PC-9 (cell line): ENCODE measurements around the gene KIT. TPM values are rescaled to one million over a fixed set of nuclear protein-coding genes. Genes with fewer than 3 reads are reported as not detected.

ENCODE experiments used
- BruUV-seq: library from RNA; stranded (reverse); fragments of 400-500 nt; replicated peaks from 2 replicates; lab custom pipeline; 2021; lab: Mats Ljungman, UMichigan
- CTCF ChIA-PET: fragments of 300-600 bp; sonication (Branson Sonifier 250); formaldehyde crosslinking; loops from one replicate; lab custom pipeline; 2022; ENCODE audit warnings: antibody characterized with exemption; lab: Charles Lee
- POLR2A ChIA-PET: fragments of 300-600 bp; sonication (Branson Sonifier 250); formaldehyde crosslinking; loops from one replicate; lab custom pipeline; 2022; ENCODE audit warnings: antibody characterized with exemption; ENCODE audit not compliant: unreplicated experiment; lab: Charles Lee
- DNase-seq, 2 experiments: peaks; one replicate each; pipeline versions ENCODE4 v3.0.0 to v3.0.0-alpha.2; 2015 to 2022; ENCODE audit warnings: mixed read lengths in 1 of 2
- H2AFZ ChIP-seq: fragments of 200-600 bp; sonication (generic); 2 replicates; pipeline ENCODE4 v1.8.1; 2017; ENCODE audit warnings: antibody characterized with exemption
- H3F3A ChIP-seq: fragments of 200-600 bp; sonication (generic); 2 replicates; pipeline ENCODE4 v1.8.1; 2017; ENCODE audit warnings: antibody characterized with exemption, mild to moderate bottlenecking, low read depth; ENCODE audit not compliant: insufficient read depth
- H3K27ac ChIP-seq: fragments of 200-600 bp; sonication (generic); 2 replicates; pipeline ENCODE4 v1.6.1; 2016; ENCODE audit warnings: mixed run types
- H3K27me3 ChIP-seq: fragments of 200-600 bp; sonication (generic); 2 replicates; pipeline ENCODE4 v1.6.1; 2016; ENCODE audit warnings: low read depth, mixed run types; ENCODE audit not compliant: insufficient read depth
- H3K36me3 ChIP-seq: fragments of 200-600 bp; sonication (generic); 2 replicates; pipeline ENCODE4 v1.6.1; 2016; ENCODE audit warnings: low read depth, mixed run types
- H3K4me1 ChIP-seq: fragments of 200-600 bp; sonication (generic); replicated peaks from 2 replicates; pipeline ENCODE4 v1.6.1; 2016; ENCODE audit warnings: mixed run types; ENCODE audit not compliant: insufficient read depth
- H3K4me2 ChIP-seq: fragments of 200-600 bp; sonication (generic); 2 replicates; pipeline ENCODE4 v1.6.1; 2017; ENCODE audit warnings: mixed run types
- H3K4me3 ChIP-seq: fragments of 200-600 bp; sonication (generic); 2 replicates; pipeline ENCODE4 v1.6.1; 2016; ENCODE audit warnings: mixed run types
- H3K79me2 ChIP-seq: fragments of 200-600 bp; sonication (generic); 2 replicates; pipeline ENCODE4 v1.6.1; 2017; ENCODE audit warnings: low read depth, mixed run types
- H3K9me2 ChIP-seq: fragments of 200-600 bp; sonication (generic); 2 replicates; pipeline ENCODE4 v1.8.1; 2017; ENCODE audit warnings: mild to moderate bottlenecking; ENCODE audit not compliant: insufficient read depth
- H3K9me3 ChIP-seq: fragments of 200-600 bp; sonication (generic); 2 replicates; pipeline ENCODE4 v1.8.1; 2016; ENCODE audit warnings: low read depth; ENCODE audit not compliant: insufficient read depth
- H4K20me1 ChIP-seq: fragments of 200-600 bp; sonication (generic); 2 replicates; pipeline ENCODE4 v1.8.1; 2017; ENCODE audit not compliant: insufficient read depth
- CTCF ChIP-seq: fragments of 200-600 bp; sonication (generic); conservative IDR thresholded peaks from 2 replicates; pipeline ENCODE4 v1.6.1; 2017; ENCODE audit warnings: mixed run types, antibody characterized with exemption, mild to moderate bottlenecking, moderate library complexity
- EZH2 ChIP-seq: fragments of 200-600 bp; sonication (generic); IDR thresholded peaks from 2 replicates; pipeline ENCODE4 v1.8.0; 2017; ENCODE audit warnings: antibody characterized with exemption, low read depth
- intact Hi-C: fragments of 100-400 bp; cut with micrococcal nuclease; formaldehyde crosslinking; loops from one replicate; pipeline ENCODE4 v1.10.0; 2022; ENCODE audit not compliant: unreplicated experiment
- total RNA-seq: library from RNA; stranded (reverse); gene quantifications from 2 replicates; pipeline ENCODE4 v1.2.3, GENCODE V29; 2021

Gene KIT
- total RNA-seq, 1 experiment from 2014 or later = not detected

DNA sequence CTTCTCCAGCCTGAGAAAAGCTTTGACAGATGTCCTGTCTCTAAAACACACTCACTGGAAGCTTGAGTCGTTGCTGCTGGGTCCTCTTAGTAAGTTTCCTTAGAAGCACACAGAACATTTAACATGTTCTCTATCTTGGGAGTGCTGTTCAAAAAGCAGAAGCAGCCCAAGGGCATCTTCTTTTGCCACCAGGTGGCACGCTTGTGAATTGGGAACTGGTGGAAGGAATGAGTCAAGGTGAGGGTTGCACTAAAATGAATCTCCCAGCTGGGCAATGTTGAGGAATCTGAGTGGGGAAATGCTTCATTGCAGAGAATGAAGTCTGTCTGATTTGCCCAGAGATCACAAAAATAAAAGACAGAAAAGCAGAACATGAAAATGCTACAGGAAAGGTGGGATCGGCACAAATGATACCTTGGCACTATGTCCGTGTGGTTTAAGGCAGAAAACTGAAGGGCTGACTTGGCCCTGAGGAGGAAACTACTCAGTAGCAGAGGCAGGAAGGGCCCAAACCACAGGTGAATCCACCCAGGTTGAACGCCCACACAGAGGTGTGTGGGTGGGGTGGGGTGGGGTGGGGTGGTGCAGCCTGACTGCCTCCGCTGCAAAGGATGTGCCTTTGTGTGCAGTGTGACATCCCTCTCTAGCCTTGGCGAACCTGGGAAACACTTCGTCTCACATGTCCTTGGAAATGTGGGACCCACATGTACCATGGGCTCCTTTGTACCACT lies 26.0 kb downstream of the KIT start:
- Histone ChIP-seq H3K79me2 (no peaks in the 10 kb centered on the region), H3K27ac (no peak overlapping the region), H3K4me3 (no peak overlapping the region), H3K9me2 (no peaks in the 10 kb centered on the region), H4K20me1 (no peaks in the 10 kb centered on the region), H3F3A (no peaks in the 10 kb centered on the region), H2AFZ (no peak overlapping the region), H3K27me3 (no peaks in the 10 kb centered on the region), H3K4me1 (no peaks in the 10 kb centered on the region), H3K36me3 (no peaks in the 10 kb centered on the region), H3K4me2 (no peak overlapping the region), H3K9me3 (no peaks in the 10 kb centered on the region)
- DNase-seq = peak in 1 of 2 experiments; percentile 7
- ChIA-PET POLR2A (no interaction called here), CTCF (no interaction called here)
- intact Hi-C loops = no loop called here
- no TSS peak for BruUV-seq
- TF ChIP-seq CTCF = peak; percentile 55
- TF ChIP-seq EZH2 = no peak

DNA sequence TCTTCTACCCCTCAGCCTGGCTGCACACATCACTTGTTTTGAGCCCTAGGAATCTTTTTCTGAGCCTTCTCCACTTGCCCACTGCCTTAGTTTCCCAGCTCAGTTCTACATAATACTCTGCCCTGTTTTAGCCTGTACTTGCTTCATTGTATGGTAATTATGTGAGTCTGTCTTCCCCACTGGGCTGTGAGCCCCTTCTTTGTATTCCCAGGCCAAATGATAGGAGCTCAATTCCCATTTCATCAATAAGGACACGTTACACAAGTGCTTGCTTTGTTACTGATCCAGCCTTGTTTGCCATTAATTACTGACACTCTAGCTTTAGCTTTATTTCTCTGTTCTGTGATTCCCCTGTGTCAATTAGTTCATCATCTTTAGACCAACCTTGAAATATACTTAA lies 28.1 kb downstream of the KIT start:
- no peaks in the 10 kb centered on the region for H3F3A ChIP-seq
- no peaks in the 10 kb centered on the region for H3K36me3 ChIP-seq
- no TSS peak for BruUV-seq
- no peak overlapping the region for H3K4me2 ChIP-seq
- CTCF ChIA-PET = no interaction called here
- H3K27me3 ChIP-seq = no peaks in the 10 kb centered on the region
- H4K20me1 ChIP-seq = no peaks in the 10 kb centered on the region
- no peak for DNase-seq
- no peaks in the 10 kb centered on the region for H3K4me1 ChIP-seq
- intact Hi-C loops = no loop called here
- H2AFZ ChIP-seq = no peak overlapping the region
- no peaks in the 10 kb centered on the region for H3K9me2 ChIP-seq
- no peak overlapping the region for H3K4me3 ChIP-seq
- no peaks in the 10 kb centered on the region for H3K9me3 ChIP-seq
- POLR2A ChIA-PET = no interaction called here
- TF ChIP-seq CTCF (no peak), EZH2 (no peak)
- H3K27ac ChIP-seq = no peak overlapping the region
- no peaks in the 10 kb centered on the region for H3K79me2 ChIP-seq

DNA sequence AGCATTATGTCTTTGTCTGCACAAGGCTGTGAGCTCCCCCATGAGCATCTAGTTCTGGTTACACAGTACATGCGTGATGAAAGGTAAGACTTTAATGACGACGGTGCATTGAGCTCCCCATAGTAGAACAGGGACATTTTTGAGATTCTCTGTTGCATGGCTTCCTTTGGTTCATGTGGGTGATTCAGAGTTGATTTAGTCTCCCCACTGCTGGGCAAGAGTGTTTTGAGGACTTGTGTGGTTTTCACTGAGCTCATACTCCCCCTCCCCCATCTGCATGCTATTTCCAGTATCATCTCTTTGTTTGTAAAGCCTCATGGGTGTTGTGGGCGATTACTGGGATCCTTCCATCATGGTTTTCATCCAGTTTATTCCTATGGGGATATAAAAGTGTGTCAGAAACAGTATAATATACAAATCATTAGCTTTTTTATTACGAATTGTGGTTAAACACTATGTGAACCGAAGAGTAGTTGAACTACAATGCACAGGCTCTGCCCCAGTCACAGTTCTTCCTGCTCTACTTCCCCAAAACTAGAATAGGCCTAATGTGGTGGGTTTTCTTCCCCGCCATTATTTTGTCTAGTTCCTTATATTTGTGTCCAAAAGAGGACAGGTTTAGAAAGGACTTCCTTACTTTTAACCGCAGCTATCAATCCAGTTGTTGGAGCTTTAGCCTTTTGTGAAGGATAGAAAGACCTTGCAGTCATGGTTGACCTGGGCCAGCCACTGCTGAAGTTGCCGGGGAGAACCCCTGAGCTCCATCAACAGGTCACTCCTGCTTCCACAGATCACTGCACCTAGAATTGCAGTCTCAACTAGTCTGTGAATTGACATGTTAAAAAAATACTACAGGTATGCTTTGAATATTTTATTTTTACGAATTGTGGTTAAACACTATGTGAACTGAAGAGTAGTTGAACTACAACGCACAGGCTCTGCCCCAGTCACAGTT lies 30.4 kb downstream of the KIT start:
- Histone ChIP-seq H3K4me3 (no peak overlapping the region), H4K20me1 (no peaks in the 10 kb centered on the region), H3K9me2 (no peaks in the 10 kb centered on the region), H3K4me2 (no peak overlapping the region), H3K79me2 (no peaks in the 10 kb centered on the region), H3K9me3 (no peaks in the 10 kb centered on the region), H3K4me1 (no peaks in the 10 kb centered on the region), H3F3A (no peaks in the 10 kb centered on the region), H2AFZ (no peak overlapping the region), H3K36me3 (no peaks in the 10 kb centered on the region), H3K27ac (no peak overlapping the region), H3K27me3 (no peaks in the 10 kb centered on the region)
- no peak for TF ChIP-seq EZH2
- no peak for TF ChIP-seq CTCF
- POLR2A ChIA-PET = no interaction called here
- DNase-seq = no peak
- BruUV-seq = no TSS peak
- CTCF ChIA-PET = no interaction called here
- intact Hi-C loops = no loop called here
